Heart left ventricle (tissue), 13 donors: Measurements from ENCODE around the gene MTIF3.

Source experiments
- CTCF ChIP-seq, 12 donors: fragments of 200-600 bp; sonication (generic) in 4 of 12; IDR thresholded peaks; one replicate each; pipeline versions ENCODE4 v1.5.0 to v1.8.0; 2018 to 2022; ENCODE audit warnings: antibody characterized with exemption in 12 of 12, mild to moderate bottlenecking in 5 of 12
- POLR2A ChIP-seq, 2 donors: fragments of 450-650 bp; IDR thresholded peaks; one replicate each; pipeline ENCODE4 v1.6.1; 2017; ENCODE audit warnings: antibody characterized with exemption in 2 of 2, mild to moderate bottlenecking in 2 of 2, moderate library complexity in 2 of 2
- donor health status: ischemic (EF 13 %, LVEDD 7.1; RV severe dilation, severe dysfunction).
- donor health status: DM: no; HTN: yes; CAD: no.
- donor health status: DM: no; HTN: no; CAD: no.
- donor health status: ischemic (EF 25% LVEDD 6.9; RV normal size, moderate dysfunction).
- donor health status: ischemic (EF 25% LVEDD 5.7; RV mildly dilated, moderate dysfunction).
- donor health status: ischemic (EF 35%, LVEDD 5.7; RV mildly dilated, moderate dysfunction).
- donor health status: nonischemic (EF 11% LVEDD 7.7; RV severe dilation, severe dysfunction).
- donor health status: DM: yes; HTN: yes; CAD: no.
- donor health status: PGD.
- donor health status: ischemic (EF 29% LVEDD 5.4; RV normal size, mild dysfunction).
- donor health status: nonischemic (EF 23%, LVEDD 6.1; RV moderate dilation, normal function).

DNA sequence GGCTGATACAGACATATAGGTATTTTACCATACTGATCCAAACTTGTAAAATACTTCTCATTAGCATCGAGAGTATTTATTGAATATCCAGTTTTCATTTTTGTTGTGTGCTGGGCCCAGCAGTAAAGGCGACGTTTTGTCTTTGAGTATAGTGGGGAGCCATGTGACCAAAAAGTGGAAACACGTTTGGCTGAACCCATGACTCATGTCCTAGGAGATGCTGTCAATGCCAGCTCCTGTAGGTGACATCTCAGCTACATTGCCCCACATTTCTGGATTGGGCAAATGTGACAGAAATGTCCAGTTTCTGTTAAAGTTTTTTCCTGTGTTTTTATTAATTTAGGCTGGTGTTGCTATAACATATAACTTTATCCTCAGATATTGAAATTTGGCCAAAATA, 52.0 kb downstream of the MTIF3 start:
- TF ChIP-seq CTCF (IDR thresholded peaks at IDR 0.05) (no peak), POLR2A (IDR thresholded peaks at IDR 0.05) (no peak)
